NCI-H1417 (cell line): ENCODE results near the gene PRKAR2A.
"Not testable (repeated sequence)": the region's sequence is repeated elsewhere in the genome, so short reads cannot be mapped to it uniquely, and the experiment has no call there.

ENCODE experiments used
- DNase-seq, 3 experiments: peaks; one replicate each; lab custom pipeline; 2025; lab: John Stamatoyannopoulos, UW

Gene PRKAR2A

DNA sequence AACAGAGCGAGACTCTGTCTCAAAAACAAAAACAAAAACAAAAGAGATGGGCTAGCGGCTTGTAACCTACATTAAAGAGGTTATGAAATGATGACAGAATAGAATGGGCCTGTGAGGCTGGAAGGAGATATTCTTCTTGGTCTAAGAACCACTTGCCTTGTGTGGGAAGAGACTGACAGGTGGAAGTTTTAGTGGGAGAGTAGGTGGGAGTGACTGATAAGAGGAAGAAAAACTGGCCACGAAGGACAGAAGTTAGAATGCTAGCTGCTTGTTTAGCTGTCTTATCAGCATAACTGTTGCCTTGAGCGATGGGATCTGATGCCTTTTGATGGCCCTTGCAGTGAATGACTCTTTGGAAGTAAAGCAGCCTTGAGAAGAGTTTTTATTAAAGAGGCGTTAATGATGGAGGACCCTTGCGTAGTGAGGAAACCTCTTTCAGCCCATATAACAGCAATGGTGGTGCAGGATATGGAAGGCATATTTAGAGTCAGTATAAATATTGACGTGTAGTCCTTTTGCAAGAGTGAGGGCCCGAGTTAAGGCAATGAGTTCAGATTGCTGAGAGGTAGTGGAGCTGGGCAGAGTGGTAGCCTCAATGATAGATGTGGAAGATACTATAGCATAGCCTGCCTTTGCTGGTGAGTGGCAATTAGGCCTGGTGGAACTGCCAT lies 122.4 kb downstream of the PRKAR2A start:
- not testable (repeated sequence) for DNase-seq

DNA sequence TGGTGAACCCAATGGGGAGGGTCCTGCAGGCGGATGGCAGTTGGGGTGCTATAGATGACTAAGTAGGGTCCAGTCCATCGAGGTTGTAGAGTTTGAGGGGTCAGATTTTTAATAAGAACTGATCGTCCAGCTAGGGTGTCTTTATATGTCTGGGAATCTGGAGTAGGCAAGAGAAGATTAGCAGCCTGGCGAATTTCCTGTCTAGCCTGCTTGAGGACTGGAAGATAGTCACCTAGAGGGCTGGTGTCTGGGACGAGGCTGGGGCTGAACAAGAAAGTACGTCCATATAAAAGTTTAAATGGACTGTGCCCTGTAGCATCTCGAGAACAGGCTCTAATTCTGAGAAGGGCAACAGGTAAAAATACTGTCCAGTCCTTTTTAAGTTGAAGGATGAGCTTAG lies 123.9 kb downstream of the PRKAR2A start:
- DNase-seq = no peak

DNA sequence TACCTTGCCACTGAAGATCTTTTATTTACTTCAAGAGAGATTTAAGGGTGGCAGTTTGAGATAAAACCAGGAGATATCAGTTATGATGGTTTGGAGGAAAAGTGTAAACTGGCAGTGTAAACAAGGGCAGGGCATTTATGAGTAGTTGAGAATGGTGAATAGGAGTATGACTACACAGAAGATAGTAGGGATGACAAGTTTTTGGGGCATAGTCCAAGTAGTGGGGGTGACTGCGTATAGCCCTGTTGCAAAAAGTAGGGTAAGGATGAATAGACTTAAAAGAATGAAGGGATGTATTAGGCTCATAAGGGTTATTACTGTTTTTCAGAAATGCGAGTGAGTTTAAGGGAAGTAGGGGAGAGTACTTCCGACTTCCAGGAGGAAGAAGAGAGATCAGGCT lies 124.4 kb downstream of the PRKAR2A start:
- DNase-seq = not testable (repeated sequence)

DNA sequence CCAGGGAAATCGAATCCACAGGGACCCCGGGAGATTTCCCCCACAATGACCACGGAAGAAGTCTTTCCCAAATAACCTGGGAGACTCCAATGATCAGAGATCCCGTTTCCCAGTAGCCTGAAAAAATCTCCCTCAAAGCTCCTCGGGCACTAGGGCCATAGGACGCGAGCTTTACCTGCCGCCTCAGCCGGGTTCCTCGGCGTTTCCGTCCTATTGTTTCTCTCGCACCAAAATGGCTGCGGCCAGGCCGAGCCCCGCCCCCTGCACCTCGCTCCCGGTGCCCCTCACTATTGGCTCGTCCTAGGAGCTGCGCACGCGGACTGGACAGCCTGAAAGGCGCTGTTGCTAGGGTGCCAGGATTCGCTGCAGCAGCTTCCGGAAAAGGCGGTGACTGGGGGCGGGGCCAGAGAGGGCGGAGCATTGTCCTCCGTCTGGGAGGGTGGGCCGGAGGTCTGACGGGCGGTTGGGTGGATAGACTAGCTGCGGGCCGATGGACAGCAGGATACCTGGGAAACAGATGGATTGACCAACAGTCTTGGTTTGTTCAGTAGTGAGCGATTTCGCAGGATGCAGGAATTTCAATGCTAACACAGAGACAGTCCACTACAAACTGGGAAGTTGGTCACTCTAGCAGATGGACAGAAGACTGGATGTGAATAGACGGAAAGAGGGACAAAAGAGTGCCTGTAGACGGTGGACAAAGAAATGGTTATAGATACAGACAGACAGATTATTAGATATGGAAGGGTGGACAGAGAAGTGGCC lies 130.5 kb downstream of the PRKAR2A start, which contains the start of gene IP6K2:
Gene IP6K2, minus strand, starts transcription at position 240 of the 765 bp plus-strand sequence. CDS start 21,930 bp downstream, outside the sequence.
- DNase-seq = peak; percentile 92 to 97 (median 92)

DNA sequence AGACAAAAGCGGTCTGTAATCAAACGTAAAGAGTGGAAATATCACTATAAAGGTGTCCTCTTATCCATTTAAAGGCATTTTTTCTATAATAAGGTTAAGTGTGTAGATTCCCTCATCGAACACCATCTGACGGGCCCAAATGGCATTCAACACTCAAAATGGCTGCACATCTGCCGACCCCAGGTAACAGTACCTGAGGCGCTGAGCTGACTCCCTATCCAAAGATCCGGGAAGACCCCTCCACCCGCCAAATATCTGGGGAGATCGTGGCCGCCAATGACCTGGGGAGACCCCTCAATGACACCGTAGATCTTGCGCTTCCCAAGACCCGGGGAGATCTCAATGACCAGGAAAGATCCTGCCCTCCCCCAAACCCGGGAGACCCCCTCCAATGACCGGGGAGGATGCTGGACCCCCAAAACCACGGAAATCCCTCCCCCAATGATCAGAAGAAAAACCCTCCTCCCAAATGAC lies 131.1 kb downstream of the PRKAR2A start:
- peak in 1 of 3 experiments; percentile 67 for DNase-seq

DNA sequence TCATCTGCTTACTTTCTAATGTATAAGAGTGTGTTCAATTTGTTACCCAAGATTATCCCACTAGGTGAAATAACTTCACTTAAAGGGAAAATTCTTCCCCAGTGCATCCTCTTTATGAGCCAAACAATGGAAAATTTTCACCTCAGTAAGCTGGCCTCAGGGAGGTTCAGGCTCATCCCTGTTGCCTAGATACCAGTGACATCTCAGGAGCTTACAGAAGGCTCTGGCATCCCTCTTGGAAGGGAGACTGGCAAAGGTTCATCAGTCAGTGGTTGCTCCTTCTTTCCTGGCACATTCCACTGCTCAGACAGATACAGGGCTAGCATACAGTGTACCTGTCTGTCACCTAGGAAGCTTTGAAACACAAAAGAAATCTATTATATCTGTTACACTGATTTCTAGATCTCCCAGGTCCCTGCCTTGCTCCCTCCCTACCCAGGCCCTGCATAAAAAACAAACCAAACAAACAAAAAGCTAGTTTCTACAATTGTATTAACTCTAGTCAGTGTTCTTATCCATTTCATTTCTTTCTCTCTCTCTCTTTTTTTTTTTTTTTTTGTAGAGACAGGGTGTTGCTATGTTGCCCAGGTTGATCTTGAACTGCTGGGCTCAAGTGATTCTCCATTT lies 132.4 kb downstream of the PRKAR2A start:
- DNase-seq = peak in 2 of 3 experiments; percentile 2 to 41

DNA sequence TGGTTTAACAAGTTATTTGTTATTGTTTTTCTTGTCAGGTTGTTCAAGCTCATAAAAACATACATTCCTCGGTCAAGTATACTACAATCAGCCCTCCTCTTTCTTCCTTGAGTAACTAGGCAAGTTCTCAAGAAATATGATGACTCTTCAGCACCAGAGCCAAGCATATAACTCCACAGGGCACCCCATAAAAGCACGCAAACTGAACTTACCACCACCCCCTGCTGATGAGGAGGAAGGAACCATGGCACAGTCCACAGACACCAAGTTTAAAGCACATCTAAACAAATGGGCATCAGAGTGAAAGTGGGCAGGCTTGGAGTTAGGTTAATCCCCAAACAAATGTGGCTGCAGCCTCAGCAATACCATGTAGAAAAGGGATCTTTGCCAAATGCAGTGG lies 135.9 kb downstream of the PRKAR2A start:
- DNase-seq = no peak

DNA sequence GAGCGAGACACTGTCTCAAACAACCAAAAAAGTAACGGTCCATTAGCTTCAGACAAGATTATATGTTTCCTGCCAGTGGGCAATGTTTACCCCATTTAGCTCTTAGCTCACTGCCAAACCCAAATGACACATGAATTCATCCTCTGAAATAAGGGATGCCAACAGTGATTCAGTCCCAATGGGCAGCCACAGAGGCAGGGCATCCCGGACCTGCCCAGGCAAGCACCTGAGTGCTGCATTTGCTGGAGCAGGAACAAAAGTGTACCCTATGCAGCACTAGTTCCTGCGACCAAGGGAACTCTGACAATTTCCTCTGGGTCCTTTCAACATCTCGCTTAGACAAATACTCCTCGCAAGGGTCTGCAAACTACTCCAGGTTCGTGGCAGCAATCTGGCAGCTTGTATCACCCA lies 138.6 kb downstream of the PRKAR2A start:
- no peak for DNase-seq

DNA sequence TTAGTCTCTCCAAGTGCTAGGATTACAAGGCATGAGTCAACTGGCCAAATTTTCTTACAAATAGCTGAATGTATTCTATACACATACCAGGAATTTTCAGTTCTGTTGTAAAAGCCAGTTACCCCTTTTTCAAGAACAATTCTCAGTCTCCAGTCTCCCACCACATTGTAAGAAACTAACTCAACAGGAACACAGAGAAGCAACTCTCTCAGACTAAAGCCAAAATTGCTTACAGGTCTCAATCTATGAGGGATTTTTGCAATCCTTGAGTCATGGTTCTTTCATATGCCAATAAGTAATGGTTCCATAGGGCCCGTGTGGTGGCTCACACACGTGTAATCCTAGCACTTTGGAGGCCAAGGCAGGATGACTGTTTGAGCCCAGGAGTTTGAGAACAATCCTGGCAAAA lies 139.2 kb downstream of the PRKAR2A start:
- DNase-seq = no peak

DNA sequence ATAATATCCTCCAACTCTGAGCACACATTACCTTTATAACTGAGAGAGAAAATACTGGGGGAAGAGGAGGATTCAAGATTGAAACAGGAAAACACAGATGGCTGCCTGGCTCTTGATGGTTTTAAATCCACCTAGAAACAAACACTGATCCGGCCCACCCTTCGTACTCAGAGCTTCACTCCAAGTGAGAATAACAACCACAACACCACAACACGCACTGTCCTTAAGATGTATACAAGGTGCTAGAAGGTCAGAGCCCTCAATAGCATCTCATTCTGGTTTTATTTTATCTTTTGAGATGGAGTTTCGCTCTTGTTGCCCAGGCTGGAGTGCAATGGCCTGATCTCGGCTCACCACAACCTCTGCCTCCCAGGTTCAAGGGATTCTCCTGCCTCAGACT lies 140.5 kb downstream of the PRKAR2A start:
- no peak for DNase-seq

DNA sequence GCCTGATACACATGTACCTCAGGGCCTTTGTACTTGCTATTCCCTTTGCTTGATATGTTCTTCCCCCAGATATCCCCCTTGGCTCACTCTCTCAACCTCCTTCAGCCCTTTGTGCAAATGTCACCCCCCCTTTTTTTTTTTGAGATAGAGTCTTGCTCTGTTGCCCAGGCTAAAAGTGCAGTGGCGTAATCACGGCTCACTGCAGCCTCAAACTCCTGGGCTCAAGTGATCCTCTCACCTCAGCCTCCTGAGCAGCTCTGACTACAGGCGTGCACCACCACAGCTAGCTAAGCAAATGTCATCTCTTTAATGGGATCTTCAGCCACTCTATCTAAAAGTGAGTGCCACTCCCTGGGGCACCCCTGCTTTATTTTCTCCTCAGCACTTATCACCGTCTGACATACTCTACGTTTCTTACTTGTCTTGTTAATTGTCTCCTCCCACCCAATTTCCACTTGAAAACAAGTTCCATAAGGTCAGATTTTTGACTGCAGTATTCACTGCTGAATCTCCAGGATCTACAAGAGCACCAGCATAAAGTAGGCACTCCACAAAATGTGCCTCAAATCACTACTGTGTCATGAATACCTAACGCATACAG lies 145.3 kb downstream of the PRKAR2A start:
- no peak for DNase-seq

DNA sequence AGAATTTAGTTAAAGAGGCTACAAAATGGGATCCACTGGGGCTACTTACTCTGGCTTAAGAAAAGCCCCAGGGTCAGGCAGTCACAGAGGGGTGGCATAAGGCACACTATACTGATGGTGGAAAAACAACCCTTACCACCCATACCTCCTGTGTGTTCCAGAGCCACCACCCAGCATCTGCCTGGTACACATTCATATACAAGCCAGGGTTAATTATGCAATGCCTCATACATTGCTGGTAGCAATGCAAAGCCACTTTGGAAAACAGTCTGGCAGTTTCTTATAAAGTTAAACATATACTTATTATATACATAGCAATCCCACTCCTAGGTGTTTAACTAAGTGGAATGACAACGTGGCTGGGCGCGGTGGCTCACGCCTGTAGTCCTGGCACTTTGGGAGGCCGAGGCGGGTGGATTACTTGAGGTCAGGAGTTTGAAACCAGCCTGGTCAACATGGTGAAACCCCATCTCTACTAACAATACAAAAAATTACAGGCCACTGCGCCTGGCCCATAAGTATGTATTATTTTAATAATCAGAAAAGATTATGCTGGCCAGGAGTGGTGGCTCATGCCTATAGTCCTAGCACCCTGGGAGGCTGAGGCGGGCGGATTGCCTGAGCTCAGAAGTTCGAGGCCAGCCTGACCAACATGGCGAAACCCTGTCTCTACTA lies 146.8 kb downstream of the PRKAR2A start:
- DNase-seq = no peak

DNA sequence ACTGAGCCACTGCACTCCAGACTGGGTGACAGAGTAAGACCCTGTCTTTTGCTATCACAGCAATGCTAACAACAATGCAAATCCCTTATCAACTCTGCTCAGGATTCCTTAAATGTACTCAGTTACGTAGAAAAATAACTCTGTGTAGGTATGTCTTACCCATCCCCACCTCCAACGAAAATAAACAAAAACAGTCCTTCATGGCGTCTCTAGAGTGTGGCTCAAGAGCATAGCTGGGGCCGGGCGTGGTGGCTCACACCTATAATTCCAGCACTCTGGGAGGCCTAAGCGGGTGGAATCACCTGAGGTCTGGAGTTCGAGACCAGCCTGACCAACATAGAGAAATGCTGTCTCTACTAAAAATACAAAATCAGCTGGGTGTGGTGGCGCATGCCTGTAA lies 148.8 kb downstream of the PRKAR2A start:
- DNase-seq = no peak

DNA sequence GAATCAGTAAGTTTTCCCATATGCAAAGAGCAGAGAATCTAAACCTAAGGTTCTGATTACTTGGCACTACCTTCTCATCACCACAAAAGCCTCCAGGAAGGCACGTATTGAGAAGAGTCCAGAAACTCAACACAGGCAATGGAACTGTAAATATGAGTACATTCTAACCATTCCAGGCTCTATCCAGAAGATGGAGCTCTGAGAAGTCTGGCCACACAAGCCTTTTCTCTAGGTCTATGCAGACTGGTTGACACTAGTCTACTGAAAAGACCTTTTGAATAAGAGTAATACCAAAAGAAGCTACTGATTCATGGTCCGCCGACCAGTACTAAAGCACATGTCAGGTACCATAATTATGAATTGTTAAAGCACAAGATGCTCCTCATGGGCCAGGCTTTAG lies 149.7 kb downstream of the PRKAR2A start:
- no peak for DNase-seq

DNA sequence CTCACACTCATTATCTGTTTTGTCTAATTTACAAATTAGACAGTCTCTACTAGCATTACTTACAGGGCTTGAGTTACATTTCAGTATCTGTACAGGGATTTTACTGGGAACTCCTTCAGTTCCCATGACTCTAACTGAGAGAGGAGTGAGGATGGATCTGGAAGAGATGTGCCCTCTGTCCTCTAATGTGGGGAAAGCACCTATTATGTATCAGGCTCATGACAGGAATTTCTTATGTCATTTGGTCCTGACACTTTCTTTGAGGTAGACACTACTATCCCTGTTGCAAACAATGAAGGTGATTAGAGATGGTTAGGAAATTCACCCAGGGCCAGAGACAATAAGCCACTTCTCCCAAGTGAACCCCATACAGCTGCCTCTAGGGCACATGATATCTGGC lies 151.1 kb downstream of the PRKAR2A start:
- no peak for DNase-seq
